GM18526 (cell line): Measurements from ENCODE around the gene TSPO2.

ENCODE experiments used
- POLR2A ChIP-seq: IDR thresholded peaks from 3 replicates; pipeline ENCODE4 v1.6.1; 2011; ENCODE audit not compliant: insufficient read length; ENCODE audit errors: extremely low read depth

Gene TSPO2

GRCh38 chr6:41022294-41022693 is 20.0 kb upstream of the TSPO2 start:
- TF ChIP-seq POLR2A: no peak

DNA sequence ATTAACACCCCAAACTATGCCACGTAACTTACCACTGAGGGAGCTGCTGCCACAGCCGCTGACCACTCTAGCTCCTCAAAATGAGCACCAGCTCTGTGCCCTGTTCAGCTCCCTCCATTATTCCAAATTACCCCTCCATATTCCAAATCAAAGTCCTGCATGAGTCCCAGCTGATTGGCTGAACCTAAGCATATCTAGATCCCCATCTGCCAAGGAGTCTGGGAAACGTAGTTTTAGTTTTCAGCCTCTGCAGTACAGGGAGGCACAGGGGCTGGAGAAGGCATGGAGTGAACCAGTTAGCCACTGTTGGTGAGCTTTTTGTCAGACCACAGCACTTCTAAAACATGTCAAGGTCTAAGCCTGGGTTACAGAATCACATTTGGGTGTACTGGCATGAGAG is 19.2 kb upstream of the TSPO2 start:
- no peak for TF ChIP-seq POLR2A

- TF ChIP-seq POLR2A: no peak
These were observed 16.2 kb upstream of the TSPO2 start for GRCh38 chr6:41025966-41026530.

- TF ChIP-seq POLR2A: no peak
These were observed 15.0 kb upstream of the TSPO2 start for GRCh38 chr6:41027241-41027640.

GRCh38 chr6:41027799-41028560 is 14.3 kb upstream of the TSPO2 start:
- TF ChIP-seq POLR2A: peak; percentile 59

DNA sequence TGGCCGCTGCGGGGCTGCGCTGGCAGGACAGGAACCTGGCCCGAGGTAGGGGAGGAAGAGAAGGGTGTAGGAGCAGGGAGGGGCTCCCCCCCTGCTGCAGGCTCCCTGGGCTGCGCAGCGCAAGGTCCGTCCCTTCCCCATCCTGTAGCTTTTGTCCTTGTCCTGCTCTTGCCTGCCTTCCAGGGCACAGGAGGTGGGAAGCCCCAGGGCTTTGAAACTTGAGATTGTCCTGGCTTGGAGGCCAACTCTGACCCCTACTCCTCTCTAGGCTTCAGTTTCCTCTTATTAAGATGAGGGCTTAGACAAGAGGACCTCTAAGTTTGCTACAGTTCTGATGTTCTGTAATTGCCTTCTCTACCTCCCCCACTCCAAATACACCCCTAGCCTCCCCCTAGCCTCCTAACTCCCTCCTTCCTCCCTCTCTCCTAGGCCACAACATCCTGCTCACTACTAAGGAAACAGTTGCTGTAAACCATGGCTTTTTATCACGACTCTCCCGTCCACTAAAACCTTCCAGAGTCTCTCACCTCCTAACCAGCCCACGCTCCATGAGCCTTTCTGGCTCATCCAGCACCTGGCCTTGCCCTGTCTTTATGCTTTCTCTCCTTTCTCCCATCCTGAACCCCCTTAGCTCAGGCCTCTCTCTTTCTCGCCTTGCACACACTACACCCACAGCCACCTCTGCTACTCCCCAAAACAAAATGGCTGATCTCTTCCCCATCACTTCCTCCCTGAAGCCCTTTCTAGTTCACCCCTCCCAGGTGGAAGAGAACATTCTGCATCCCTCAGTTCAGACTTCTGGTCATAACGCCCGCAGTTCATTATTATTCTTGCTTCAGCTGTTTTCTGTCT is 13.5 kb upstream of the TSPO2 start:
- no peak for TF ChIP-seq POLR2A

DNA sequence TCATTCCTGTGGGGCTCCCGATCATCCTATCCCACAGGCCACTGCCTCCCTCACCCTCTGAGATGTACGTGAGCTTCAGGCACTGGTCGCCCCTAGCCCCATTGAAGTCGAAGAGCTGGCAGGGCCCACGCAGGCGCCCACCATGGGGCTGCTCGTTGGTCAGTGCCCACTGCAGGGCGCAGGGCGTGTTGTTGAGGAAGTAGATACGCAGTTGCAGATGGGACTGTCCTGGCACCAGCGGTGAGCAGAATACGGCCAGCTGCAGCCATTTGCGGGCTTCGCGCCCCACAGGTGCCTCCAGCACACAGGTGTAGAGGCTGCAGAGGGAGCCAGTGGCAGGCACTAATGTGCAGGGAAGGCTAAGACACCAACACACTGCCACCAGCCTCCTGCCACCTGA is 9.4 kb upstream of the TSPO2 start:
- TF ChIP-seq POLR2A: no peak

DNA sequence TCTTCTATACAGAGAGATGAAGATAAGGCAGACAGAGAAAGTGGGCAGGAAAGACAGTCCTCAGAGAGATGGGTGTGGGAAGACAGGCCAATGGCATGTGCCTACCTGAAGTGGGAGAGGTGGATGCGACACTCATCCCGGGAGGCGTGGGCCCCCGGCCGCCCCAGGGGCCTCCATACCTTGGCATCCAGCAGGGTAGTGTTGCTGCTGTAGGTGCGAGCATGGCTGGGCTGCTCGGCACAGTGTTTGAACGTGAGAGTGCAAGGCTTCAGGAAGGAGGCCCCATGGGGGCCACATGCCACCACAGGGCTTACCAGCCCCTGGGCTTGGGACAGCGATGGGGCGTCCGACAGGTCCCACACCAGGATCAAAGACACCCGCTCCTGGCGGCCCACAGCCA is 8.5 kb upstream of the TSPO2 start:
- TF ChIP-seq POLR2A: no peak

DNA sequence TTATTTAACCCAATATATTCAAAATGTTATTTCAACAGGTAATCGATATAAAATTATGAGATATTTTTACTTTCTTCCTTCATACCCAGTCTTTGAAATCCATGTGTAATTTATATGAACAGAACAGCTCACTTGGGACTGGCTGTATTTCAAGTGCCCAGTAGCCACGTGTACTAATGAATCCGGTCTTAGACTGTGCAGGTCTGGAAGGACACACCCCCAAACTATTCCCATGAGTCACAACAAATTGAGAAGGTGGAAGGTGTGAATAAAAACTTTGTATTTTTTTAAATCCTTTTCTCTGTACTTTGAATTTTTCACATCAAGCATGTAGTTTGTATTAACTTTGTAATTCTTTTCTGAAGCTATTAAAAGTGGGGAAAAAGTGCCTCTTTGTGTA is 6.1 kb upstream of the TSPO2 start:
- no peak for TF ChIP-seq POLR2A

DNA sequence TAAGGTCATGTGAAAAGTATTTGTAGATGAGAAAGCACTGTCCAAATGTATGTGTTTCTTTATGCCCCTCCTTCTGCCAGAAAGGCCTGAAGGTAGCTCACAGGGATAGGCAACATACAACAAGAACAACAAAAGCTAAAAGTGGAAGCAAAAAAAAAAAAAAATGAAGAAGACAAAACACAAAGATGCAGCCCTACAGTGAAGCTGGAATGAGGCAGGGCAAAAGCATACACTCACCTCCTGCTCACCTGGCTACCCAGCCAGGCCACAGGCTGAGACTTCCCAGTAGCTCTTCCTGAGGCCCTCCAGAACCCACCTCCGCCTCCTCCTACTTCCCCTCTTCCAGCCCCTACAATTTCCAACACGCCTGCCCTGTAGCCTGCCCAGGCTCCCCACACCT is 5.7 kb upstream of the TSPO2 start:
- no peak for TF ChIP-seq POLR2A

DNA sequence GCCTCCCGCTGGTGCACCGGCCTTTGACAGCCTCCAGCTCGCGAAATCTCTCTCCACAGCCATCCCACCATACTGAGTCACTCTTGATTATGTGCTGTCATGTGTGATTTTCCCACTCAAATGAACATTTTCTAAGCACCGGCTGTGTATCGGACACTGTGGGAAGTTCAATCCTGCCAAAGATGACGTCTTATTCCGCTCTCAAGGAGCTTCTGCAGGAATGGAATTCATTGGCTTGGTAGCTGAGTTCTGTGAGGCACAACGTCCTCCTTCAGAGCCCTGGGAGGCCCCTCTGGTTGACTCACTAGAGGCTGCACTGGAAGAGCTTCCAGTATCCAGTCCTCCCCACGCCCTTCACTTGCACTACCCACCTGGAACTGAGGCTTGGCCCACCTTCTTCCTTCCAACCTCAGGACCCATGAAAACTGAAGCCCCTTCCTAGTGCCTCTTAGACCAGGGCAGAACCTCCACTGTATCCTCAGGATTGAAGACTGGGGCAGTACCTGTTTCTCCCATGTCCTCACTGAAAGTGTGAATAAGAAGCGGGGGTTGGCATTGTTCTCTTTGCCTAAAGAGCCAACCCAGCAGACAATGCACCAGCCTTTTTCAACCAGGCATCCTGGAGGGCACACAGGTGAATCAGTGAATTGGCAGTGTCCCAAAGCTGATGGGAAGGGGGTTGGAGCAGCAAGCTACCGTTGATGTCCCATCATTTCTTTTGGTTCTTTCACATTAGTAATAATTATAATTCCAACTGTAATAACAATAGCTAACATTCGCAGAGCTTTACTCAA is 5.0 kb upstream of the TSPO2 start:
- no peak for TF ChIP-seq POLR2A

DNA sequence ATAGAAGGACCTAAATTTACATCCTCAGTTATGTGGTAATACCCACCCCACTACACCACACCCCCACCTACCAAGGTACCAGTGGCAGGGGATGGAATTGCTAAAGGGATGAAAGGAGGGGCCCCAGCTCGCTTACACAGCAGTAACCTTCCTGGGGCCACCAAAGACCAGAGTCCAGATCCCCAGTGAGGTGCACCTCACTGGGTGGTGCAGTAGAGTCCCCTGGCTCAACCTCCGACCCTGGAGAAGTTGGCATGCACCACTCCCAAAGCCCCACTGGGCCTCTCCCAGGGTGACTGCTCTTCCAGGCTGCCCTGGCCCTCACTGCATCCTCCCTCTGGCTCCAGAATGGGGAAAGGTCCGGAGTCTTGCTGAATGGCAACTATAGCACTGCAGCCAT is 4.1 kb upstream of the TSPO2 start:
- TF ChIP-seq POLR2A: no peak

DNA sequence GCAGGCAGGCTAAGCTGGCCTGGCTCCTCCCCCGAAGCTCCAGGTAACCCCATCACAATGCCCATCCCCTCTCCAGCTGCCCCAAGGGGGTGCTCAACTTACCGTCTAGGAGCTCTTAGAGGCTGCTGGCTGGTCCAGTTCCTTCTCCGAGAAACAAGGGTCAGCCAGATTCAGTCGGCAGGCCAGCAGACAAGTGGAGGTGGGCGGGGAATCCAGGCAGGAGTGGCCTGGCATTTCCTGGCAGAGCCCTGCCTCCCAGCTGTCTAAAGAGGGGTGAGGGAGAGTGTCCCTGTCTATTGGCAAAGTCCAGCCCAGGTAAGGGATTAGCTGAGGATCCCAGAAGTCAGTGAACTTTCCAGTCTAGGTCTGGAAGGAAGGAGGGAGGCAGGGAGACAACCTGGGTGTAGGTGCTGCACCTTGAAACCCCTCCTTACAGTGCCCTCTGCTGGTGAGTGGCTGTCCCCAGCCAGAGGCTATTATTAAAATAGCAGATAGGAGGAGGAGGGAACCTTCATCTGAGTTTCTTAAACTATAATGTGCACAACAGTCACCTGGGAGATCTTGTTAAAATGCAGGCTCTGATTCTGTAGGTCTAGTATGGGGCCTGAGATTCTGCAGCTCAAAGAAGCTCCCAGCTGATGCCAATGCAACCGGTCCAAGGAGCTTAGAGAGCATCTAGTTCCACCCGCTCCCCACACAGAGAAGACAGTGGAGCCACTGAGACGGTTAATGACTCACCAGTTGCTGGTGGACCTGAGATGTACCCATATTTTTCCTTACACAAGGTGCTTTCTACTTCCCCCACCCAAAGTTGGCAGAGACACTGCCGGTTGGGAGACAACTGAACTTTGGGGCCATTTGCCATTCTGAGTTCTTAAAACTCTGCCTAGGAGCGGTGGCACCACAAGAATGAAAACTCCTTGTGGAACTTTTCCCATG is 2.9 kb upstream of the TSPO2 start, which contains the start of gene UNC5CL:
UNC5CL (minus strand) TSS at position 162 of the 939 bp plus-strand sequence. CDS start 4,147 bp downstream, outside the sequence.
- no peak for TF ChIP-seq POLR2A
